MCF 10A (cell line): ENCODE measurements around the gene NTM. TPM values are rescaled to one million over a fixed set of nuclear protein-coding genes. Genes with fewer than 3 reads are reported as not detected.
"Not testable (repeated sequence)": the region's sequence is repeated elsewhere in the genome, so short reads cannot be mapped to it uniquely, and the experiment has no call there.

Experiments used
- BruUV-seq: library from RNA; stranded (reverse); fragments of 400-500 nt; replicated peaks from 2 replicates; lab custom pipeline; 2021; lab: Mats Ljungman, UMichigan
- CTCF ChIA-PET: fragments of 300-600 bp; sonication (Branson Sonifier 250); formaldehyde crosslinking; extraction: SDS; loops from one replicate; lab custom pipeline; 2021; ENCODE audit warnings: antibody characterized with exemption, inconsistent platforms; lab: Yijun Ruan, JAX
- POLR2A ChIA-PET: fragments of 300-600, 350-650 bp; sonication (Branson Sonifier 250); formaldehyde crosslinking; extraction: SDS; loops from one replicate; lab custom pipeline; 2020; ENCODE audit warnings: antibody characterized with exemption, inconsistent platforms; lab: Yijun Ruan, JAX
- DNase-seq: peaks from one replicate; pipeline ENCODE4 v3.0.0-alpha.2; 2018; ENCODE audit not compliant: unreplicated experiment
- H3K27ac Mint-ChIP-seq: one replicate; pipeline ENCODE4 v1.8.0; 2022; ENCODE audit warnings: mild to moderate bottlenecking, low read depth, mixed read lengths; ENCODE audit not compliant: unreplicated experiment
- H3K27me3 Mint-ChIP-seq: one replicate; pipeline ENCODE4 v1.8.0; 2022; ENCODE audit warnings: mixed read lengths; ENCODE audit not compliant: insufficient read depth, unreplicated experiment
- H3K36me3 Mint-ChIP-seq: one replicate; pipeline ENCODE4 v1.8.0; 2022; ENCODE audit warnings: mild to moderate bottlenecking, moderate library complexity, mixed read lengths; ENCODE audit not compliant: insufficient read depth, unreplicated experiment
- H3K4me1 Mint-ChIP-seq: one replicate; pipeline ENCODE4 v1.8.0; 2022; ENCODE audit warnings: mixed read lengths; ENCODE audit not compliant: insufficient read depth, unreplicated experiment
- H3K4me3 Mint-ChIP-seq: one replicate; pipeline ENCODE4 v1.8.0; 2022; ENCODE audit warnings: mild to moderate bottlenecking, moderate library complexity, mixed read lengths; ENCODE audit not compliant: unreplicated experiment
- H3K9me3 Mint-ChIP-seq: one replicate; pipeline ENCODE4 v1.8.0; 2022; ENCODE audit warnings: mixed read lengths; ENCODE audit not compliant: unreplicated experiment
- intact Hi-C: fragments of 100-400 bp; cut with micrococcal nuclease; formaldehyde crosslinking; loops from 2 replicates; pipeline ENCODE4 v1.14.1; 2022
- total RNA-seq: library from RNA; stranded (reverse); gene quantifications from 2 replicates; pipeline ENCODE4 v1.2.3, GENCODE V29; 2022
- TF ChIP-seq, protein P1 (sequence below): fragments of 200-600 bp; IDR thresholded peaks from one replicate; pipeline ENCODE4 v1.8.0; 2022; ENCODE audit warnings: antibody characterized with exemption, mild to moderate bottlenecking; ENCODE audit not compliant: unreplicated experiment

NTM gene
- total RNA-seq, 1 experiment from 2014 or later, result not detected

DNA sequence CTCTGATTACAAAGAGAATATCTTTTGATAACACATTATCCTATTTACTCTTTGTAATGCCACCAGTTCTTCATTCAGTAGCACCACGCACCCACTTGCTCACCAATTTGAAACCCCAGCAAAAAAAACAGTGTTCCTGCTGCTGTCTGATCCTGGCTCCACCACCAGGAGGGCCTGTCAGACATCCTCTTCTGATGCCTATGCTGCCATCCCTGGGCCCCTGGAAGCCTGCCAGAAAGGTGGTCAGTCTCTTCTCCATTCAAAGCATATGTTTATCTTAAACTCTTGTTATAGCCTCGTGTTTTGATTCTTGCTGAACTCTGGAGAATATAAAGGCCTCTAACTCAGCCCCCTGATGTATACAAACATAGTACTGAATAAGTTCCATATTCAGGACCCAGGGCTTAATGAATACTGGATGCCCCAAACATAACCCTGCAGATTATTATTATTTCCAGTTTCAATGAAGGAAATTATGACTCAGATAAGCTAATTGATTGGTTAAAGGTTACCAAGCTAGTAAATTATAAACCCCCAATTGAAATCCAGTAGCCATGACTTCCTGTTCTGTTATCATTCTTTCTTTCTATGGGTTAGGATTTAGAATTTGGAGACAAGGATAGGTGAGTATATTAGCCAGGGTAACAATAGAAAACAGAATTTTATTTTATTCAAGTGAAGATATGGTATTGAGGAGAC is 116.7 kb downstream of the NTM start:
- POLR2A ChIA-PET, result no interaction called here
- H3K36me3 Mint-ChIP-seq, result no peaks in the 10 kb centered on the region
- no peak overlapping the region for H3K4me3 Mint-ChIP-seq
- TF ChIP-seq, protein P1, sequence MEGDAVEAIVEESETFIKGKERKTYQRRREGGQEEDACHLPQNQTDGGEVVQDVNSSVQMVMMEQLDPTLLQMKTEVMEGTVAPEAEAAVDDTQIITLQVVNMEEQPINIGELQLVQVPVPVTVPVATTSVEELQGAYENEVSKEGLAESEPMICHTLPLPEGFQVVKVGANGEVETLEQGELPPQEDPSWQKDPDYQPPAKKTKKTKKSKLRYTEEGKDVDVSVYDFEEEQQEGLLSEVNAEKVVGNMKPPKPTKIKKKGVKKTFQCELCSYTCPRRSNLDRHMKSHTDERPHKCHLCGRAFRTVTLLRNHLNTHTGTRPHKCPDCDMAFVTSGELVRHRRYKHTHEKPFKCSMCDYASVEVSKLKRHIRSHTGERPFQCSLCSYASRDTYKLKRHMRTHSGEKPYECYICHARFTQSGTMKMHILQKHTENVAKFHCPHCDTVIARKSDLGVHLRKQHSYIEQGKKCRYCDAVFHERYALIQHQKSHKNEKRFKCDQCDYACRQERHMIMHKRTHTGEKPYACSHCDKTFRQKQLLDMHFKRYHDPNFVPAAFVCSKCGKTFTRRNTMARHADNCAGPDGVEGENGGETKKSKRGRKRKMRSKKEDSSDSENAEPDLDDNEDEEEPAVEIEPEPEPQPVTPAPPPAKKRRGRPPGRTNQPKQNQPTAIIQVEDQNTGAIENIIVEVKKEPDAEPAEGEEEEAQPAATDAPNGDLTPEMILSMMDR, result no peak
- H3K27me3 Mint-ChIP-seq, result no peaks in the 10 kb centered on the region
- intact Hi-C loops, result no loop called here
- DNase-seq, result no peak
- CTCF ChIA-PET, result interaction anchor here (1.2 kb wide), 1 partner anchor 11 kb away, joined by 4 read pairs; no protein-coding TSS in a partner anchor
- H3K9me3 Mint-ChIP-seq, result peaks cover 52% of the 10 kb centered on the region
- H3K4me1 Mint-ChIP-seq, result no peaks in the 10 kb centered on the region
- no TSS peak for BruUV-seq
- H3K27ac Mint-ChIP-seq, result no peak overlapping the region

GRCh38 chr11:131488238-131488637 is 117.8 kb downstream of the NTM start:
- no TSS peak for BruUV-seq
- H3K4me3 Mint-ChIP-seq, result no peak overlapping the region

DNA sequence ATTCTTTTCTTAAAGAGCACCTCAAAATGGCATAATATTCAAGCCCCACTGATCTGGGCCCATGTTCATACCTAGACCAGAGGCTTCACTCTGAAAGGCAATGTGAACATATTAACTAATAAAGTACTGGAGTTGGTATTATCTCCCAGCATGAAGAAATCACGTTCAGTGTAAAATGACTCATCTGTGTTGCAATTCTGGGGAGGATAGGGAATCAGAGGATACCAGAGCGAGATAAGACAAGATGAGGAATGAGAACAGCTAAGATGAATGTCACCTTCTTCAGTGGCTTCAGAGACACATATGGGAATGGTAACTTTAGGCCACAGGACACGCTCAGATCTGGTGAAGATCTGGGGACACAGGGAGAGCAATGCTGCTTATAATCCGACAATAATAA is 121.1 kb downstream of the NTM start:
- CTCF ChIA-PET, result no interaction called here
- TF ChIP-seq, protein P1, result no peak
- Mint-ChIP-seq H3K36me3 (no peaks in the 10 kb centered on the region), H3K27ac (no peak overlapping the region), H3K27me3 (no peaks in the 10 kb centered on the region), H3K4me3 (no peak overlapping the region), H3K9me3 (peaks cover 43% of the 10 kb centered on the region), H3K4me1 (no peaks in the 10 kb centered on the region)
- intact Hi-C loops, result no loop called here
- POLR2A ChIA-PET, result no interaction called here
- no TSS peak for BruUV-seq
- DNase-seq, result no peak

More at GRCh38 chr11:131488238-131488637, 117.8 kb downstream of the NTM start:
- Mint-ChIP-seq H3K4me1 (no peaks in the 10 kb centered on the region), H3K9me3 (peaks cover 50% of the 10 kb centered on the region), H3K36me3 (no peaks in the 10 kb centered on the region), H3K27ac (no peak overlapping the region), H3K27me3 (no peaks in the 10 kb centered on the region)
- POLR2A ChIA-PET, result no interaction called here
- CTCF ChIA-PET, result no interaction called here
- intact Hi-C loops, result no loop called here
- TF ChIP-seq, protein P1, result no peak
- DNase-seq, result no peak

GRCh38 chr11:131495423-131495822 is 125.0 kb downstream of the NTM start:
- intact Hi-C loops, result no loop called here
- Mint-ChIP-seq H3K27me3 (no peaks in the 10 kb centered on the region), H3K4me3 (no peak overlapping the region), H3K27ac (no peak overlapping the region), H3K9me3 (peaks cover 13% of the 10 kb centered on the region), H3K36me3 (no peaks in the 10 kb centered on the region), H3K4me1 (no peaks in the 10 kb centered on the region)
- ChIA-PET POLR2A (no interaction called here), CTCF (no interaction called here)
- TF ChIP-seq, protein P1, result no peak
- DNase-seq, result no peak
- BruUV-seq, result no TSS peak

DNA sequence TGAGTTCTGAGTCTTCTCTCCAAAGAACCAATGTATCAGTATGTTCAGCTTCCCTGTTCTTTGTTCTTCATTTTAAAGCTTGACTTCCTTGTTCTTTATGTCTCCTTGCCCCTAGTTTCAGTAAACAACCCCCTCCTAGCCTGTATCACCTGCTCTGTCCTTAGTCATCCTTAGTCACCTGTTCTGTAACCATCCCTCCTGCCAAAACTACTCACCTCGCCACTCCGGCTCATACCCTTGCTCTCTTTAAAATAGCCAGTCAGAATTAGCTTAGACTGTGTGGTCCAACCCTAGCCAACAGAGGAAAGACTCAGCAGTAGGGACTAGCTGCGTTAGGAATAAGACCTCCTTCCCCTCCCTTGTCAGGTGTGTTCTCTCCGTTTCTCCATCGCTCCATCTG is 127.3 kb downstream of the NTM start:
- POLR2A ChIA-PET, CTCF ChIA-PET, H3K36me3 Mint-ChIP-seq, H3K4me1 Mint-ChIP-seq, H3K27me3 Mint-ChIP-seq, H3K27ac Mint-ChIP-seq, intact Hi-C loops, BruUV-seq, DNase-seq, H3K4me3 Mint-ChIP-seq: not testable (repeated sequence)
- peaks cover 27% of the 10 kb centered on the region for H3K9me3 Mint-ChIP-seq
